IMR-90 (cell line): ENCODE data around the gene TPGS1.

Source experiments
- CTCF ChIP-seq: conservative IDR thresholded peaks from 2 replicates; pipeline ENCODE4 v1.5.1; 2012; ENCODE audit warnings: mild to moderate bottlenecking, low read depth, low read length, improper control_type of control experiment
- FOS ChIP-seq: fragments of 150-350 bp; IDR thresholded peaks from 2 replicates; pipeline ENCODE4 v1.6.1; 2016; ENCODE audit warnings: low read depth, low read length
- POLR2A ChIP-seq: IDR thresholded peaks from 2 replicates; pipeline ENCODE4 v1.6.1; 2012; ENCODE audit warnings: mild to moderate bottlenecking, low read depth, low read length
- USF2 ChIP-seq: fragments of 150-350 bp; IDR thresholded peaks from 2 replicates; pipeline ENCODE4 v1.6.1; 2017; ENCODE audit warnings: mild to moderate bottlenecking, antibody characterized with exemption, low read length, low read depth

GRCh38 chr19:558770-559439, 51.6 kb downstream of the TPGS1 start:
- TF ChIP-seq CTCF = no peak
- no peak for TF ChIP-seq POLR2A
- no peak for TF ChIP-seq FOS
- TF ChIP-seq USF2 = no peak
